KMS-11 (cell line): Measurements from ENCODE around the gene OR8H3.

Source experiments
- H2AFZ ChIP-seq: fragments of 200-600 bp; sonication (generic); 2 replicates; pipeline ENCODE4 v1.6.1; 2016; ENCODE audit warnings: antibody characterized with exemption, mixed run types, low read depth
- H3K27ac ChIP-seq: fragments of 200-600 bp; sonication (generic); 2 replicates; pipeline ENCODE4 v1.6.1; 2016; ENCODE audit warnings: mild to moderate bottlenecking, mixed run types
- H3K27me3 ChIP-seq: fragments of 200-600 bp; sonication (generic); 2 replicates; pipeline ENCODE4 v1.6.1; 2017; ENCODE audit warnings: mild to moderate bottlenecking, low read depth, mixed run types, moderate library complexity; ENCODE audit not compliant: insufficient read depth
- H3K36me3 ChIP-seq: fragments of 200-600 bp; sonication (generic); 2 replicates; pipeline ENCODE4 v1.6.1; 2017; ENCODE audit warnings: mild to moderate bottlenecking, mixed run types; ENCODE audit not compliant: insufficient read depth
- H3K4me1 ChIP-seq: fragments of 200-600 bp; sonication (generic); 2 replicates; pipeline ENCODE4 v1.6.1; 2016; ENCODE audit warnings: mild to moderate bottlenecking, low read depth, mixed run types; ENCODE audit not compliant: poor library complexity, severe bottlenecking
- H3K4me2 ChIP-seq: fragments of 200-600 bp; sonication (generic); 2 replicates; pipeline ENCODE4 v1.7.0; 2016; ENCODE audit warnings: mild to moderate bottlenecking, mixed run types
- H3K4me3 ChIP-seq: fragments of 200-600 bp; sonication (generic); IDR thresholded peaks from 2 replicates; pipeline ENCODE4 v1.6.1; 2017; ENCODE audit warnings: low read depth, low read length, mixed read lengths; ENCODE audit not compliant: insufficient read depth
- H3K79me2 ChIP-seq: fragments of 200-600 bp; sonication (generic); 2 replicates; pipeline ENCODE4 v1.6.1; 2016; ENCODE audit warnings: low read depth, mixed run types; ENCODE audit not compliant: insufficient read depth
- H3K9ac ChIP-seq: fragments of 200-600 bp; sonication (generic); 2 replicates; pipeline ENCODE4 v1.6.1; 2016; ENCODE audit warnings: mild to moderate bottlenecking, mixed run types
- H4K20me1 ChIP-seq: fragments of 200-600 bp; sonication (generic); 2 replicates; pipeline ENCODE4 v1.6.1; 2016; ENCODE audit warnings: mild to moderate bottlenecking, mixed run types; ENCODE audit not compliant: insufficient read depth
- CTCF ChIP-seq: fragments of 200-600 bp; sonication (generic); conservative IDR thresholded peaks from 2 replicates; pipeline ENCODE4 v1.6.1; 2017; ENCODE audit warnings: low read depth, mild to moderate bottlenecking, antibody characterized with exemption, low read length, moderate library complexity, mixed read lengths

The OR8H3 gene

GRCh38 chr11:56163804-56164203 is 41.6 kb downstream of the OR8H3 start:
- no peaks in the 10 kb centered on the region for H3K4me1 ChIP-seq
- H3K9ac ChIP-seq, result no peak overlapping the region
- H3K79me2 ChIP-seq, result no peaks in the 10 kb centered on the region
- H3K27me3 ChIP-seq, result no peaks in the 10 kb centered on the region
- H3K27ac ChIP-seq, result no peak overlapping the region
- H2AFZ ChIP-seq, result no peak overlapping the region
- TF ChIP-seq CTCF, result no peak
- no peak overlapping the region for H3K4me2 ChIP-seq
- no peak overlapping the region for H3K4me3 ChIP-seq
- H3K36me3 ChIP-seq, result no peaks in the 10 kb centered on the region
- H4K20me1 ChIP-seq, result no peaks in the 10 kb centered on the region

DNA sequence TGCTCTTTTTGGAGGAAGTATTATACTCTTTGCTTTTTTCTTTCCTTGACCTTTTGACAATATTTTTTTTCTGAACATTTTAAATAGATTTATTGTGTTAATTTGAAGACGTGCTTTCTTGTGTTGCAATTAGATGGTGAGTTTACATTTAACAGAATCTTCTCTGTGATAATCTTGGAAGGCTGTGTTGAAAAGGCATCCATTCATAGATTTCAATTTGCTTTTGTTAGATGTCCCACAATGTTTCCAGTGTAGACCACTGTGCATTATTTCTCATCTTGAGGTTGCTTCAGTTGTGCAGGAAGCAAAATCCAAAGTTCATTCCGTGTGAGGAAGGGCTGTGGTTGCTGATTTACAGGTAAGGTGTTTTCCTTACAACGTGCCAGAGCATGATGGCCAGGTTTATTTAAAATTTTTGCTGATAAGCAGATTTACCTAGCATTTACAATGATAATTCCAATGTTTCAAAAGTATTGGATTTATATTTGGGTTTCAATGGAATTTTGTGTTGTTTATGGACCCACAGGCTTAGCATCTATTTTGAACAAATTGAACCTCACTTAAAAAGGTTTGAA is 50.2 kb downstream of the OR8H3 start:
- Histone ChIP-seq H2AFZ (no peak overlapping the region), H3K4me2 (no peak overlapping the region), H3K4me3 (no peak overlapping the region), H3K27me3 (no peaks in the 10 kb centered on the region), H4K20me1 (no peaks in the 10 kb centered on the region), H3K79me2 (no peaks in the 10 kb centered on the region), H3K9ac (no peak overlapping the region), H3K4me1 (no peaks in the 10 kb centered on the region), H3K27ac (no peak overlapping the region), H3K36me3 (no peaks in the 10 kb centered on the region)
- no peak for TF ChIP-seq CTCF
